ENCODE results near the gene FBXO40.

The FBXO40 gene

GRCh38 chr3:121606106-121606505 lies 12.9 kb downstream of the FBXO40 start:
- no peak overlapping the region for H3K4ac ChIP-seq (ENCODE audit: low read length)
- H2BK15ac ChIP-seq (ENCODE audit: low read length) = no peak overlapping the region
- H3K23ac ChIP-seq (ENCODE audit: low read depth, low read length, poor library complexity) = no peak overlapping the region
- no peaks in the 10 kb centered on the region for H3K9me3 ChIP-seq (replicated peaks in 1 of 2; ENCODE audit: control insufficient read depth in 2 of 2, insufficient read depth in 1 of 2, low read depth in 1 of 2, low read length in 2 of 2)
- no peak overlapping the region for H3K14ac ChIP-seq (ENCODE audit: low read length)
- no peak overlapping the region for H3K9ac ChIP-seq (ENCODE audit: low read depth, low read length, poor library complexity)
- H3K4me3 ChIP-seq (ENCODE audit: low read length in 2 of 2) = no peak overlapping the region
- H3K27me3 ChIP-seq (ENCODE audit: control insufficient read depth in 3 of 3, insufficient read depth in 3 of 3, low read depth in 1 of 3, low read length in 3 of 3) = peaks cover 0 to 8% (median 0%) of the 10 kb centered on the region in 3 experiments
- no peak overlapping the region for H4K91ac ChIP-seq (ENCODE audit: low read depth, low read length, poor library complexity)
- no peaks in the 10 kb centered on the region for H3K79me1 ChIP-seq (ENCODE audit: low read depth, low read length)
- no peak overlapping the region for H4K8ac ChIP-seq (ENCODE audit: low read depth, low read length)
- no peak overlapping the region for H2AFZ ChIP-seq (ENCODE audit: low read length)
- no peak for DNase-seq (ENCODE audit: low spot score)
- no peak overlapping the region for H2AK5ac ChIP-seq (ENCODE audit: low read depth, low read length)
- H3K27ac ChIP-seq (replicated peaks; ENCODE audit: low read length) = no peak overlapping the region
- no peaks in the 10 kb centered on the region for H3K36me3 ChIP-seq (replicated peaks in 1 of 2; ENCODE audit: control insufficient read depth in 2 of 2, insufficient read depth in 2 of 2, low read length in 2 of 2)
- H2BK120ac ChIP-seq (ENCODE audit: low read depth, low read length) = no peak overlapping the region
- H2BK5ac ChIP-seq (ENCODE audit: low read length) = no peak overlapping the region
- no peak overlapping the region for H3K4me2 ChIP-seq (ENCODE audit: insufficient read depth, low read length, poor library complexity, severe bottlenecking)
- H3K4me1 ChIP-seq (ENCODE audit: control insufficient read depth in 2 of 2, insufficient read depth in 1 of 2, low read depth in 1 of 2, low read length in 2 of 2) = peaks cover 2 to 7% of the 10 kb centered on the region in 2 donors
- H2BK12ac ChIP-seq (ENCODE audit: low read length) = no peak overlapping the region
- no peak overlapping the region for H3K18ac ChIP-seq (ENCODE audit: low read length)
- no CpG with 5 or more reads among the region's 4 CpGs for WGBS, 2 donors (ENCODE audit: extremely low coverage in 2 of 2, insufficient read length in 2 of 2, insufficient replicate concordance in 1 of 2)

- Histone ChIP-seq H3K4me3 (ENCODE audit: low read length in 2 of 2) (no peak overlapping the region), H3K4ac (ENCODE audit: low read length) (no peak overlapping the region), H3K9ac (ENCODE audit: low read depth, low read length, poor library complexity) (no peak overlapping the region), H3K23ac (ENCODE audit: low read depth, low read length, poor library complexity) (no peak overlapping the region), H3K4me1 (ENCODE audit: control insufficient read depth in 2 of 2, insufficient read depth in 1 of 2, low read depth in 1 of 2, low read length in 2 of 2) (peaks cover 0 to 2% of the 10 kb centered on the region in 2 donors), H2BK12ac (ENCODE audit: low read length) (no peak overlapping the region), H3K9me3 (replicated peaks in 1 of 2; ENCODE audit: control insufficient read depth in 2 of 2, insufficient read depth in 1 of 2, low read depth in 1 of 2, low read length in 2 of 2) (no peaks in the 10 kb centered on the region), H2BK120ac (ENCODE audit: low read depth, low read length) (no peak overlapping the region), H3K18ac (ENCODE audit: low read length) (no peak overlapping the region), H3K14ac (ENCODE audit: low read length) (no peak overlapping the region), H2BK5ac (ENCODE audit: low read length) (no peak overlapping the region), H3K4me2 (ENCODE audit: insufficient read depth, low read length, poor library complexity, severe bottlenecking) (no peak overlapping the region), H2BK15ac (ENCODE audit: low read length) (no peak overlapping the region), H3K79me1 (ENCODE audit: low read depth, low read length) (no peaks in the 10 kb centered on the region), H4K91ac (ENCODE audit: low read depth, low read length, poor library complexity) (no peak overlapping the region), H3K27ac (replicated peaks; ENCODE audit: low read length) (no peak overlapping the region), H2AFZ (ENCODE audit: low read length) (no peak overlapping the region), H3K36me3 (replicated peaks in 1 of 2; ENCODE audit: control insufficient read depth in 2 of 2, insufficient read depth in 2 of 2, low read length in 2 of 2) (no peaks in the 10 kb centered on the region), H2AK5ac (ENCODE audit: low read depth, low read length) (no peak overlapping the region), H3K27me3 (ENCODE audit: control insufficient read depth in 3 of 3, insufficient read depth in 3 of 3, low read depth in 1 of 3, low read length in 3 of 3) (no peaks in the 10 kb centered on the region), H4K8ac (ENCODE audit: low read depth, low read length) (no peak overlapping the region)
- no peak for DNase-seq (ENCODE audit: low spot score)
- no CpG with 5 or more reads among the region's 2 CpGs for WGBS, 2 donors (ENCODE audit: extremely low coverage in 2 of 2, insufficient read length in 2 of 2, insufficient replicate concordance in 1 of 2)
Observed at GRCh38 chr3:121619691-121620090, 26.5 kb downstream of the FBXO40 start.

GRCh38 chr3:121621491-121621890 lies 28.3 kb downstream of the FBXO40 start:
- Histone ChIP-seq H3K27me3 (ENCODE audit: control insufficient read depth in 3 of 3, insufficient read depth in 3 of 3, low read depth in 1 of 3, low read length in 3 of 3) (peaks cover 0 to 3% (median 0%) of the 10 kb centered on the region in 3 experiments), H3K79me1 (ENCODE audit: low read depth, low read length) (no peaks in the 10 kb centered on the region), H3K27ac (replicated peaks; ENCODE audit: low read length) (no peak overlapping the region), H3K23ac (ENCODE audit: low read depth, low read length, poor library complexity) (no peak overlapping the region), H3K4me1 (ENCODE audit: control insufficient read depth in 2 of 2, insufficient read depth in 1 of 2, low read depth in 1 of 2, low read length in 2 of 2) (peaks cover 0 to 2% of the 10 kb centered on the region in 2 donors), H2BK5ac (ENCODE audit: low read length) (no peak overlapping the region), H3K4ac (ENCODE audit: low read length) (peak overlapping the region; percentile 66), H3K14ac (ENCODE audit: low read length) (peak overlapping the region; percentile 71), H3K9me3 (replicated peaks in 1 of 2; ENCODE audit: control insufficient read depth in 2 of 2, insufficient read depth in 1 of 2, low read depth in 1 of 2, low read length in 2 of 2) (no peaks in the 10 kb centered on the region), H3K4me2 (ENCODE audit: insufficient read depth, low read length, poor library complexity, severe bottlenecking) (no peak overlapping the region), H3K36me3 (replicated peaks in 1 of 2; ENCODE audit: control insufficient read depth in 2 of 2, insufficient read depth in 2 of 2, low read length in 2 of 2) (no peaks in the 10 kb centered on the region), H3K18ac (ENCODE audit: low read length) (peak overlapping the region; percentile 64), H3K4me3 (ENCODE audit: low read length in 2 of 2) (peak overlapping the region in 1 of 2 donors; percentile 27), H2BK15ac (ENCODE audit: low read length) (no peak overlapping the region), H2BK12ac (ENCODE audit: low read length) (peak overlapping the region; percentile 16), H2AFZ (ENCODE audit: low read length) (no peak overlapping the region), H4K8ac (ENCODE audit: low read depth, low read length) (peak overlapping the region; percentile 43), H4K91ac (ENCODE audit: low read depth, low read length, poor library complexity) (no peak overlapping the region), H2AK5ac (ENCODE audit: low read depth, low read length) (peak overlapping the region; percentile 81), H3K9ac (ENCODE audit: low read depth, low read length, poor library complexity) (no peak overlapping the region), H2BK120ac (ENCODE audit: low read depth, low read length) (peak overlapping the region; percentile 47)
- DNase-seq (ENCODE audit: low spot score) = no peak
- no CpG with 5 or more reads among the region's 6 CpGs for WGBS, 2 donors (ENCODE audit: extremely low coverage in 2 of 2, insufficient read length in 2 of 2, insufficient replicate concordance in 1 of 2)

- no peak overlapping the region for H4K8ac ChIP-seq (ENCODE audit: low read depth, low read length)
- no peak for DNase-seq (ENCODE audit: low spot score)
- H2BK12ac ChIP-seq (ENCODE audit: low read length) = no peak overlapping the region
- H3K27me3 ChIP-seq (ENCODE audit: control insufficient read depth in 3 of 3, insufficient read depth in 3 of 3, low read depth in 1 of 3, low read length in 3 of 3) = peaks cover 0 to 3% (median 0%) of the 10 kb centered on the region in 3 experiments
- H2BK120ac ChIP-seq (ENCODE audit: low read depth, low read length) = no peak overlapping the region
- no peaks in the 10 kb centered on the region for H3K9me3 ChIP-seq (replicated peaks in 1 of 2; ENCODE audit: control insufficient read depth in 2 of 2, insufficient read depth in 1 of 2, low read depth in 1 of 2, low read length in 2 of 2)
- no peak overlapping the region for H2AFZ ChIP-seq (ENCODE audit: low read length)
- no peak overlapping the region for H3K27ac ChIP-seq (replicated peaks; ENCODE audit: low read length)
- H2AK5ac ChIP-seq (ENCODE audit: low read depth, low read length) = no peak overlapping the region
- H3K79me1 ChIP-seq (ENCODE audit: low read depth, low read length) = no peaks in the 10 kb centered on the region
- no peak overlapping the region for H3K4me3 ChIP-seq (ENCODE audit: low read length in 2 of 2)
- peaks cover 0 to 2% of the 10 kb centered on the region in 2 donors for H3K4me1 ChIP-seq (ENCODE audit: control insufficient read depth in 2 of 2, insufficient read depth in 1 of 2, low read depth in 1 of 2, low read length in 2 of 2)
- no peak overlapping the region for H4K91ac ChIP-seq (ENCODE audit: low read depth, low read length, poor library complexity)
- H3K4me2 ChIP-seq (ENCODE audit: insufficient read depth, low read length, poor library complexity, severe bottlenecking) = no peak overlapping the region
- no peak overlapping the region for H2BK5ac ChIP-seq (ENCODE audit: low read length)
- no peak overlapping the region for H3K14ac ChIP-seq (ENCODE audit: low read length)
- no peak overlapping the region for H3K4ac ChIP-seq (ENCODE audit: low read length)
- no peak overlapping the region for H2BK15ac ChIP-seq (ENCODE audit: low read length)
- H3K18ac ChIP-seq (ENCODE audit: low read length) = no peak overlapping the region
- no peaks in the 10 kb centered on the region for H3K36me3 ChIP-seq (replicated peaks in 1 of 2; ENCODE audit: control insufficient read depth in 2 of 2, insufficient read depth in 2 of 2, low read length in 2 of 2)
- no CpG with 5 or more reads among the region's 14 CpGs for WGBS, 2 donors (ENCODE audit: extremely low coverage in 2 of 2, insufficient read length in 2 of 2, insufficient replicate concordance in 1 of 2)
- H3K9ac ChIP-seq (ENCODE audit: low read depth, low read length, poor library complexity) = no peak overlapping the region
- no peak overlapping the region for H3K23ac ChIP-seq (ENCODE audit: low read depth, low read length, poor library complexity)
Observed at GRCh38 chr3:121624147-121624899, 31.1 kb downstream of the FBXO40 start.

All from neuronal stem cell (in vitro differentiated cells).